ENCODE data around the gene KSR2. TPM values are rescaled to one million over a fixed set of nuclear protein-coding genes. Genes with fewer than 3 reads are reported as not detected.

Gene KSR2
- total RNA-seq, 1 donor from 2014 or later: 0.25 TPM

DNA sequence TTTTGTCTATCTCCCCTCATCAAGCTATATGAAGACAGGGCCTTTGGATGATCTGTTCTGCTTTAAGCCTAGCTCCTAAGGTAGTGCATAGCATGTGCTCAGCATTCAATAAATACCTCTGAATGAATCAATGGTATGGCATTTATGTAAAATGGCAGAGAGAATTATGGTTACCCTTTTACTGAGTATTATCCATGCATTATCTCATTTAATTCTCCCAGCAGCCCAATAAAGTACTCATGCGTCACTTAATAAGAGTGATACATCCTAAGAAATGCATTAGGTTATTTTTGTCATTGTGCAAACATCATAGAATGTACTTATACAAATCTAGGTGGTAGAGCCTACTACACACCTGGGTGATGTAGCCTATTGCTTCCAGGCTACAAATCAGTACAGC is 269.7 kb downstream of the KSR2 start:
- H3K27ac ChIP-seq: no peak overlapping the region
- intact Hi-C loops (cut with DNase I): no loop called here

DNA sequence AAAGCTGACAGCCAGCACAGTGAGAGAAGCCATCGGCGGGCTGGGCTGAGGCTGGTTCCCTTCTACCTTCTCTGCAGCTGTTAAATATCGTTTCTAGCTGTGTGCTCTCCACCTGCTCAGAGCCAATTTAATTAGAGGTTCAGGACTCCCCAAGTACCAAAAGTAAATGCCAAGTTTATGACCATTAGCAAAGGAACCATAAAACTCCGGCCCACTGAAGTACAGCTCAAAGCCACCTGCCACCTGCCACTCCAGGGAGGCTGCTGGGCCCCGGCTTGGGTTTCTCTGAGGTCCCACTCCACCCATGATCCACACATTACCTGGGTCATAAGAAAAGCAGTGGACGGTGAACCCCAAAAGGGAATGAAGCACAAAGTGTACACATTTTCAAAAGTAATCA is 272.8 kb downstream of the KSR2 start:
- no peaks in the 10 kb centered on the region for H3K4me1 ChIP-seq
- H3K27ac ChIP-seq: no peak overlapping the region
- H3K9me3 ChIP-seq: no peaks in the 10 kb centered on the region
- intact Hi-C loops (cut with DNase I): no loop called here
- TF ChIP-seq POLR2AphosphoS5 (IDR thresholded peaks at IDR 0.05; ENCODE audit: insufficient read depth in 1 of 2, low read depth in 1 of 2): no peak
- TF ChIP-seq, protein P1, sequence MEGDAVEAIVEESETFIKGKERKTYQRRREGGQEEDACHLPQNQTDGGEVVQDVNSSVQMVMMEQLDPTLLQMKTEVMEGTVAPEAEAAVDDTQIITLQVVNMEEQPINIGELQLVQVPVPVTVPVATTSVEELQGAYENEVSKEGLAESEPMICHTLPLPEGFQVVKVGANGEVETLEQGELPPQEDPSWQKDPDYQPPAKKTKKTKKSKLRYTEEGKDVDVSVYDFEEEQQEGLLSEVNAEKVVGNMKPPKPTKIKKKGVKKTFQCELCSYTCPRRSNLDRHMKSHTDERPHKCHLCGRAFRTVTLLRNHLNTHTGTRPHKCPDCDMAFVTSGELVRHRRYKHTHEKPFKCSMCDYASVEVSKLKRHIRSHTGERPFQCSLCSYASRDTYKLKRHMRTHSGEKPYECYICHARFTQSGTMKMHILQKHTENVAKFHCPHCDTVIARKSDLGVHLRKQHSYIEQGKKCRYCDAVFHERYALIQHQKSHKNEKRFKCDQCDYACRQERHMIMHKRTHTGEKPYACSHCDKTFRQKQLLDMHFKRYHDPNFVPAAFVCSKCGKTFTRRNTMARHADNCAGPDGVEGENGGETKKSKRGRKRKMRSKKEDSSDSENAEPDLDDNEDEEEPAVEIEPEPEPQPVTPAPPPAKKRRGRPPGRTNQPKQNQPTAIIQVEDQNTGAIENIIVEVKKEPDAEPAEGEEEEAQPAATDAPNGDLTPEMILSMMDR (IDR thresholded peaks at IDR 0.05): no peak
- TF ChIP-seq POLR2A (IDR thresholded peaks at IDR 0.05): no peak
- no peaks in the 10 kb centered on the region for H3K27me3 ChIP-seq
- no peak for DNase-seq (ENCODE audit: extremely low spot score in 2 of 2)
- no peaks in the 10 kb centered on the region for H3K36me3 ChIP-seq
- no peak overlapping the region for H3K4me3 ChIP-seq

More for the DNA sequence above, 269.7 kb downstream of the KSR2 start:
- H3K4me1 ChIP-seq: no peaks in the 10 kb centered on the region
- H3K9me3 ChIP-seq: no peaks in the 10 kb centered on the region
- no peaks in the 10 kb centered on the region for H3K27me3 ChIP-seq
- no peak for DNase-seq (ENCODE audit: extremely low spot score in 2 of 2)
- H3K36me3 ChIP-seq: no peaks in the 10 kb centered on the region
- no peak overlapping the region for H3K4me3 ChIP-seq
- TF ChIP-seq POLR2AphosphoS5 (IDR thresholded peaks at IDR 0.05; ENCODE audit: insufficient read depth in 1 of 2, low read depth in 1 of 2) (no peak), POLR2A (IDR thresholded peaks at IDR 0.05) (no peak)
- TF ChIP-seq, protein P1 (IDR thresholded peaks at IDR 0.05): no peak

DNA sequence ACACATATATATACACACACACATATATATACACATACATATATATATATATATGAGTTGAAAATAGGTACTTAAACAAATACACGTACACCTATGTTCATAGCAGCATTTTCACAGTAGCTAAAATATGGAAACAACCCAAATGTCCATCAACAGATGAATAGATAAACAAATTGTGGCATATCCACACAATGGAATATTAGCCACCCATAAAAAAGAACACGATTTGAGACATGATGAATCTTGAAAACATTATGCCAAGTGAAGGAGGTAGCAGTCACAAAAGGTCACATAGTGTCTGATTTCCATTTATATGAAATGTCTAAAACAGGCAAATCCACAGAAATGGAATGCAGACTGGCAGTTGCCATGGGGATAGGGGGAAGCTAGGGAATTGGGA is 276.3 kb downstream of the KSR2 start:
- Histone ChIP-seq H3K27ac (no peak overlapping the region), H3K4me3 (no peak overlapping the region), H3K4me1 (no peaks in the 10 kb centered on the region), H3K27me3 (no peaks in the 10 kb centered on the region), H3K9me3 (no peaks in the 10 kb centered on the region), H3K36me3 (no peaks in the 10 kb centered on the region)
- intact Hi-C loops (cut with DNase I): no loop called here
- TF ChIP-seq, protein P1 (IDR thresholded peaks at IDR 0.05): no peak
- TF ChIP-seq POLR2AphosphoS5 (IDR thresholded peaks at IDR 0.05; ENCODE audit: insufficient read depth in 1 of 2, low read depth in 1 of 2): no peak
- TF ChIP-seq POLR2A (IDR thresholded peaks at IDR 0.05): no peak
- DNase-seq (ENCODE audit: extremely low spot score in 2 of 2): no peak

DNA sequence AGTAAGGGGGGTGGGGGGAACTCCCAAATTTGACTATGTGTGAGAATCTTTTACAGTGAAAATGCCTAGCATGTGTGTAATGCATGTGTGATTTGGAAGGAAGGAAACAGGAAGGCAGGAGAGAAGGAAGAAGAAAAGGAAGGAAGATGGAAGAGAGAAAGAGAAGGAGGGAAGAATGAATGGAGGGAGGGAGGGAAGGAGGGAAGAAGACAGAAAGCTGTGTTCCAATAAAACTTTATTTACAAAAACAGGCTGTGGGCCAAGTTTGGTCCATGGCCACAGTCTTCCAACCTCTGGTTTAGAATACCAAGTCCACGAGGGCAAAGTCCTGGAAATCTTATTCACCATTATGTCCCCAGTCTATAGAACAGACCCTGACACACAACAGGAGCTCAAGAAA is 278.9 kb downstream of the KSR2 start:
- Histone ChIP-seq H3K9me3 (no peaks in the 10 kb centered on the region), H3K27ac (no peak overlapping the region), H3K36me3 (no peaks in the 10 kb centered on the region), H3K4me3 (no peak overlapping the region), H3K27me3 (no peaks in the 10 kb centered on the region), H3K4me1 (peaks cover 19% of the 10 kb centered on the region)
- intact Hi-C loops (cut with DNase I): no loop called here
- TF ChIP-seq, protein P1 (IDR thresholded peaks at IDR 0.05): no peak
- TF ChIP-seq POLR2A (IDR thresholded peaks at IDR 0.05): no peak
- DNase-seq (ENCODE audit: extremely low spot score in 2 of 2): no peak

DNA sequence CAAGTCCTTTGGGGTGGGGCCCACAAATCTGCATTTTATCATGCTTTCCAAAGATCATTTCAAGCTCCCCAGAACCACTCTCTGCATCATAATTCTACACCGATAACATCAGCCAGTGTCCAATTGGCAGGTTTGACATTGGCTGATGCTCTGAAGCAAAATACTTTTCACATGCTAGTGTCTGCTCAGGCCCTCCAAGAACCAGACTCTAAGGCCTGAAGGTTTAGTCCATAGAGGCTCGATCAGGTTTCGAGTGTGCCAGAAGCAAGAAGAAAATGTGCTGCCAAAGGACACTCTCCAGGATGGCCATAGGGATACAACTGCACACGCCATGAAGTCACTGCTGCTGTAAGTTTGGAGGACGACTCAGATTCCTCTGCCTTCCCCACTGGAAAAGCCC is 280.3 kb downstream of the KSR2 start:
- Histone ChIP-seq H3K27me3 (no peaks in the 10 kb centered on the region), H3K9me3 (no peaks in the 10 kb centered on the region), H3K4me1 (peaks cover 19% of the 10 kb centered on the region), H3K36me3 (no peaks in the 10 kb centered on the region), H3K27ac (no peak overlapping the region), H3K4me3 (no peak overlapping the region)
- TF ChIP-seq, protein P1 (IDR thresholded peaks at IDR 0.05): no peak
- TF ChIP-seq POLR2AphosphoS5 (IDR thresholded peaks at IDR 0.05; ENCODE audit: insufficient read depth in 1 of 2, low read depth in 1 of 2): no peak
- TF ChIP-seq POLR2A (IDR thresholded peaks at IDR 0.05): no peak
- DNase-seq (ENCODE audit: extremely low spot score in 2 of 2): no peak
- intact Hi-C loops (cut with DNase I): no loop called here
